Smooth muscle cell (in vitro differentiated cells): ENCODE measurements around the gene GEMIN8. TPM values are rescaled to one million over a fixed set of nuclear protein-coding genes. Genes with fewer than 3 reads are reported as not detected.

Experiments used
- polyA plus RNA-seq: library from polyadenylated mRNA; unstranded; fragments of >200 nt; fragmentation: Nextera tagmentation; extraction: Ambion mirVana; gene quantifications from 2 replicates; pipeline ENCODE4 v1.2.1, GENCODE V29; 2016
- total RNA-seq: library from RNA; depleted of rRNA; stranded (reverse); fragments of >200 nt; gene quantifications from 2 replicates; pipeline ENCODE4 v1.2.3, GENCODE V29; 2014

GEMIN8 gene
- total and polyA plus RNA-seq, 2 experiments from 2014 or later, result 15.8 to 21.5 TPM

Other genes starting within 250 kb of the GEMIN8 start
- 17.1 and 20.3 TPM in 2 replicates for gene GPM6B, start 212.8 kb downstream of the GEMIN8 start, total RNA-seq
- 22.5 and 33.4 TPM in 2 replicates for gene GPM6B, start 212.8 kb downstream of the GEMIN8 start, polyA plus RNA-seq